ENCODE data around the gene LRG1. TPM values are rescaled to one million over a fixed set of nuclear protein-coding genes. Genes with fewer than 3 reads are reported as not detected.
A peak's percentile ranks its signal among the peaks of the same experiment; 100 is the strongest.

LRG1 gene
- total and polyA plus RNA-seq, 9 of the 15 experiments (the other 6 are each of a cell fraction or from before 2014, with no cell fraction given) = 1.5 to 11.9 (median 8.7) TPM

GRCh38 chr19:4539693-4540581, at the start of gene LRG1 (continued):
- TF ChIP-seq ZNF407 (IDR thresholded peaks at IDR 0.05; ENCODE audit: low read depth) (no peak), ZFX (CRISPR knock-in tag; IDR thresholded peaks at IDR 0.05) (peak; percentile 64), TAL1 (IDR thresholded peaks at IDR 0.05) (peak; percentile 16; the same call in 1 of the 2 replicates), ZNF41 (CRISPR knock-in tag; conservative IDR thresholded peaks at IDR 0.05) (no peak), ZNF232 (CRISPR knock-in tag; IDR thresholded peaks at IDR 0.05) (no peak), NCOA2 (IDR thresholded peaks at IDR 0.05; ENCODE audit: partially characterized antibody in 2 of 2) (no peak), XRCC4 (IDR thresholded peaks at IDR 0.05; ENCODE audit: extremely low read depth, insufficient read depth, insufficient read length) (no peak), TAF1 (IDR thresholded peaks at IDR 0.05; ENCODE audit: control insufficient read depth, extremely low read depth, insufficient read depth, low read length, severe bottlenecking) (peak; percentile 56), IFI16 (CRISPR knock-in tag; IDR thresholded peaks at IDR 0.05) (no peak), EP400 (IDR thresholded peaks at IDR 0.05) (peak; percentile 60; the same call in 1 of the 2 replicates), TFE3 (CRISPR knock-in tag; IDR thresholded peaks at IDR 0.05) (no peak), ZC3H8 (IDR thresholded peaks at IDR 0.05) (no peak), FOXP1 (CRISPR knock-in tag; IDR thresholded peaks at IDR 0.05) (no peak), GTF2A2 (tag; IDR thresholded peaks at IDR 0.05) (no peak), FOXJ3 (CRISPR knock-in tag; IDR thresholded peaks at IDR 0.05) (no peak), GATAD2A (IDR thresholded peaks at IDR 0.05) (peak; percentile 11; the same call in 1 of the 2 replicates), ZNF395 (CRISPR knock-in tag; IDR thresholded peaks at IDR 0.05) (peak; percentile 64; the same call in 1 of the 2 replicates)
